GM12891 (cell line): ENCODE results near the gene KCNN2.

ENCODE experiments used
- PAX5 ChIP-seq: IDR thresholded peaks from 2 replicates; pipeline ENCODE4 v1.6.1; 2011; ENCODE audit warnings: low read length, moderate library complexity, mild to moderate bottlenecking; ENCODE audit not compliant: insufficient read depth, severe bottlenecking
- POLR2A ChIP-seq: IDR thresholded peaks from 2 replicates; pipeline ENCODE4 v1.6.1; 2011; ENCODE audit warnings: low read depth, low read length, control low read depth
- POLR2AphosphoS5 ChIP-seq: IDR thresholded peaks from 2 replicates; pipeline ENCODE4 v1.6.1; 2011; ENCODE audit warnings: low read depth, low read length, control low read depth
- POU2F2 ChIP-seq: IDR thresholded peaks from 2 replicates; pipeline ENCODE4 v1.6.1; 2011; ENCODE audit warnings: low read depth, mild to moderate bottlenecking, control low read depth, low read length, moderate library complexity
- SPI1 ChIP-seq: IDR thresholded peaks from 2 replicates; pipeline ENCODE4 v1.6.1; 2011; ENCODE audit warnings: low read depth, low read length, control low read depth
- TAF1 ChIP-seq: IDR thresholded peaks from 2 replicates; pipeline ENCODE4 v1.6.1; 2011; ENCODE audit warnings: low read depth, low read length, control low read depth

GRCh38 chr5:114324282-114324681, 37.6 kb upstream of the KCNN2 start:
- no peak for TF ChIP-seq TAF1
- no peak for TF ChIP-seq POLR2A
- no peak for TF ChIP-seq POLR2AphosphoS5
- no peak for TF ChIP-seq SPI1
- TF ChIP-seq PAX5: no peak
- no peak for TF ChIP-seq POU2F2
